Fibroblast of pulmonary artery (primary cell): ENCODE results near the gene HLA-A.

Experiments used
- DNase-seq: peaks from one replicate; pipeline ENCODE4 v3.0.0-alpha.2; 2010; ENCODE audit warnings: low read depth
- H3K4me3 ChIP-seq: replicated peaks from 2 replicates; pipeline ENCODE4 v1.5.1; 2011; ENCODE audit warnings: low read depth, mild to moderate bottlenecking, control low read depth, low read length, moderate library complexity
- TF ChIP-seq, protein P1 (sequence below): IDR thresholded peaks from 2 replicates; pipeline ENCODE4 v1.5.1; 2011; ENCODE audit warnings: mild to moderate bottlenecking, control low read depth, low read length, inconsistent platforms; ENCODE audit errors: missing control alignments

Gene HLA-A

GRCh38 chr6:29909985-29910384 is 32.3 kb upstream of the HLA-A start:
- H3K4me3 ChIP-seq: no peak overlapping the region
- DNase-seq: no peak
- TF ChIP-seq, protein P1, sequence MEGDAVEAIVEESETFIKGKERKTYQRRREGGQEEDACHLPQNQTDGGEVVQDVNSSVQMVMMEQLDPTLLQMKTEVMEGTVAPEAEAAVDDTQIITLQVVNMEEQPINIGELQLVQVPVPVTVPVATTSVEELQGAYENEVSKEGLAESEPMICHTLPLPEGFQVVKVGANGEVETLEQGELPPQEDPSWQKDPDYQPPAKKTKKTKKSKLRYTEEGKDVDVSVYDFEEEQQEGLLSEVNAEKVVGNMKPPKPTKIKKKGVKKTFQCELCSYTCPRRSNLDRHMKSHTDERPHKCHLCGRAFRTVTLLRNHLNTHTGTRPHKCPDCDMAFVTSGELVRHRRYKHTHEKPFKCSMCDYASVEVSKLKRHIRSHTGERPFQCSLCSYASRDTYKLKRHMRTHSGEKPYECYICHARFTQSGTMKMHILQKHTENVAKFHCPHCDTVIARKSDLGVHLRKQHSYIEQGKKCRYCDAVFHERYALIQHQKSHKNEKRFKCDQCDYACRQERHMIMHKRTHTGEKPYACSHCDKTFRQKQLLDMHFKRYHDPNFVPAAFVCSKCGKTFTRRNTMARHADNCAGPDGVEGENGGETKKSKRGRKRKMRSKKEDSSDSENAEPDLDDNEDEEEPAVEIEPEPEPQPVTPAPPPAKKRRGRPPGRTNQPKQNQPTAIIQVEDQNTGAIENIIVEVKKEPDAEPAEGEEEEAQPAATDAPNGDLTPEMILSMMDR: no peak

- H3K4me3 ChIP-seq: no peak overlapping the region
- TF ChIP-seq, protein P1: no peak
These were observed 29.5 kb upstream of the HLA-A start for GRCh38 chr6:29912840-29913239.

GRCh38 chr6:29916741-29917140 is 25.6 kb upstream of the HLA-A start:
- H3K4me3 ChIP-seq: no peak overlapping the region
- TF ChIP-seq, protein P1: no peak
- no peak for DNase-seq

More at GRCh38 chr6:29912840-29913239, 29.5 kb upstream of the HLA-A start:
- DNase-seq: no peak

GRCh38 chr6:29917857-29918256 is 24.5 kb upstream of the HLA-A start:
- TF ChIP-seq, protein P1: no peak
- no peak for DNase-seq
- no peak overlapping the region for H3K4me3 ChIP-seq

DNA sequence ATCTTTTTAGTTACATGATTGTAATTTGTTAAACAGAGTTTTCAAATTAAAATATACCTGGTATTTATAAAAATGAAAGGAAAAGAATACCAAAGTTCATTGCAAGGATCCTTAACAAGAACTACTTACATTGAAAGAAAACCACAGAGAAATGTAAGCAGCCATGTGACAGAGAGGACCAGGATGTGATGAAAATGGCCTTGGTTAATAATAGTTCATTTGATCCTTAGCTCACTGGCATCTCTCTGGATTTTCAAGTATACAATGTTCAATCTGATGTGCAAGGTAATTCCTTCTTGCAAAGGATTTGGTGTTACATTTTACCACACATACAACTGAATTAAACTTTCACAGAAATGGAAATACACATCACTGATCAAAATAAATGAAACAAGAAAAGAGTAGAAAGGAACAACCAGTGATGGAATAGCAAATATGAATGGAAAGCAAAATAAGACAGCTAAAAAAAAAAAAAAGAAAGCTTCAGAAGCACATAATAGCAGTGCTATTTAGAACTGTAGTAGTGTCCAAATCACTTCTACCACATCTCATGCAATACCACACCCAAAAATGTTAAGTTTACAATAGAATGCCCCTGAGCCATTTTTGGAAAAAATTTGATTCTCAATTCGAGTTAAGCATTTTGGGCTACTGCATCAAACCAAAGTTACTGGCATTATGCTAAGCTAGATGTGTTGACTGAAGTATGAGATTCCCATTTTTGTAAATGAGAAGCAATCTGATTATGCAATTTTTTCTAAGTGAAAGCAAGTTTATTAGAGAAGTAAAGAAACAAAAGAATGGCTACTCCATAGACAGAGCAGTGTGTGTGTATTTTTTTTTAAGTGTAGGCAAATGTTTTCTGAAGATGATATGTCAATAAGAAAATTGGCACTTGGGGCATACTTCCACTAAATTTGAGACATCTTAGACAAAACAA is 22.6 kb upstream of the HLA-A start:
- no peak overlapping the region for H3K4me3 ChIP-seq
- TF ChIP-seq, protein P1: no peak
- no peak for DNase-seq

DNA sequence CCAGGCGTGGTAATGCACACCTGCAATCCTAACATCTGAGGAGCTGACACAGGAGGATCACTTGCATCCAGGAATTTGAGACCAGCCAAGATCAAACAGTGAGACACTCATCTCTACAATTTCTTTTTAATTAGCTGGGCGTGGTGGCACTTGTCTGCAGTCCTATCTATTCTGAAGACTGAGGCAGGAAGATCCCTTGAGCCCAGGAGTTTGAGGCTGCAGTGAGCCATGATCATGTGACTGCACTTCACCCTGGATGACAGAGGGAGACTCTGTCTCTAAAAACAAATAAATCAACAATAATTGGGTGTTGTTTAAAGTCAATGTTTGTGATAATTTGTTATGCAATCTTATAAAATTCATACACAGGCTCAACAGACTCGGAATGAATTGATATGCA is 18.0 kb upstream of the HLA-A start:
- no peak overlapping the region for H3K4me3 ChIP-seq
- DNase-seq: no peak
- TF ChIP-seq, protein P1: no peak
